HG02798 (cell line): ENCODE measurements around the gene AGMAT.

Source experiments
- ATAC-seq: cut with Tn5 transposase; IDR thresholded peaks from one replicate; pipeline ENCODE4 v1.9.1; 2021; ENCODE audit warnings: mild to moderate bottlenecking; ENCODE audit not compliant: unreplicated experiment, poor library complexity

The AGMAT gene

DNA sequence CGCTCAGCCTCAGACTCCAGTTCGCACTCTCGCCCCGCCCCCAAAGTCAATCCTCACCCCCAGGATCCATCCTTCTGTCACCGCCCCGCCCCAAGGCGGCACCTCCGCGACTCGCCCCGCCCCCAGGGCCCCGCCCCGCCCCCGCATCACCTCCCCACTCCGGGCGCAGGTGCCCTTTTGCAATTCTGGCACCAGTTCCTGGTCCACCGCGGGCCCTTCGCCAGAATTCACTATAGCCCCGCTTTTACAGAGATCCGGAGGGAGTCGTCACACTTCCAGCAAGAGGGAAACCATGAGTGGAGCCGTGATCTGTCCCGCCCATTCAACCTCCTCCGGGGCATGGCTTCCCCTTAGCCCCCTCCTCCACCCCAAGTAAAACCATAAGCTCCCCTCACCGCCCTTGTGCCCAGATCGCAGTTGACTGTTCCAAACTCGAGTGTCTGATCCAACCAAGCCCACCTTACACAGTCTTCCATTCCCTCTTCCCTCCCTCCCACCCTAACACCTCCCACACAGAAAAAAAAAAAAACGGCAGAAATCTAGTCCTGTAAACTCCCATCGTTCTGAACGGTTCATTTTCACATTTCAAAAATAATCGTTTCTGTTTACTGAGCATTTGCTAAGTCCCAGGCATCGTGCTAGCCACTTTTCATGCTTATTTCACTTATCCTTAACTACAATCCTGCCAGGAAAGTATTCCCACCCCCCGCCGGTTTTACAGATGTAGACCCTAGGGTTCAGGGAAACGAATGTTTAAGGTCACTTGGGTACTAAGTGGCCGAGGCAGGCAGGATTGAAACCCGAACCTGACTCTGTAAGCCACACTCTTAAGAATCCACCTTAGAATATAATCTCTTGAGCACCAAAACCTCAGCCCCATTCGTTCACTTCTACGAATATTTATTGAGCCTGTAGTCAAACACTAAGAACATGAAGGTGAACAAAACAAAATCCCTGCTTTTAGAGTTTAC lies 59.5 kb downstream of the AGMAT start:
- no peak for ATAC-seq

GRCh38 chr1:15524283-15525049 lies 60.4 kb downstream of the AGMAT start:
- peak; percentile 58 for ATAC-seq

GRCh38 chr1:15524021-15524282 lies 60.9 kb downstream of the AGMAT start, which contains the start of gene CASP9:
Gene CASP9 (minus strand): TSS chr1:15524215. CDS start chr1:15524200, 15 bp downstream.
- ATAC-seq: no peak

DNA sequence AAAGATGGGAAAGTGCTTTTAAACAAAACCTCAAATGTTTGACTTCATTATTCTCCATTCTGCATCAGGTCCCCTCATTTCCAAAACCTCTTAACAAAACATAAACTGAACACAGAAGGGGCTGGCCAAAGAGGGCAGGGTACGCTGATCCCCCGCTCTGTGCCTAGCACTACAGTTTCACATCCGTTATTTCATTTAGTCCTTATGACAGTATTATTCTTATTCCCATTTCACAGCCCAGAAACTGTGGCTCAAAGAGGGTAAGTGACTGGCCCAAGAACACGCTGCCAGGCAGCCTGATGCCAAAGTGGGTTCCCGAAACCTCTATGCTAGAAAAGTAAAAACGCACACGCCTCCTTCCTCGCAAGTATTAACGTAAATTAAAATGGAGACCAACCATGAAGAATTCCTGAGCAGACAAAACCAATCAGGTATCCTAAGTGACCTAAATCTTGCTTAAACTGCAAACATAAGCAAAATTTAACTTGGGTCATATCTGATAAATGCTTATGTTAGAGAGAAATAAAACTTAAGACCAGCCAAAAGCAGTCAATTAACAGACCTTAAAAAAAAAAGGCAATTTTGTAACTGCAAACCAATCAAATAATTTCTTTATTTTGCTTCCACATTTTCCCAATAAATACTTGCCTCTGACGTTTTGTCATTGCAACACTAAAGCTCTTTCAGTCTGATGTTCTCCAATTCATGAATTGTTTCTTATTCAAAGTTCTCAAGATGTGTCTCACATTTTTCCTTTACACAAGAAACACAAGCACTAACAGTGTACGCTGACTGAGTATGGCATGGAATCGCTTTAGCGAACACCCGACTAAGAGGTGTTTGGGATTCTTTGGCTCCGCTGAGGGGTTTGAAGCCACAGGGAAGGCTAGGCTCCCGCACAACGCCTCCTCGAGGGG lies 61.5 kb downstream of the AGMAT start:
- ATAC-seq: no peak

- ATAC-seq: no peak
These were observed 62.3 kb downstream of the AGMAT start for GRCh38 chr1:15522551-15522950.
